H1 (cell line): Measurements from ENCODE around the gene ATL3. TPM values are rescaled to one million over a fixed set of nuclear protein-coding genes. Genes with fewer than 3 reads are reported as not detected.

Experiments used
- ASH2L ChIP-seq: fragments of 200-600, 300-600 bp; sonication (generic); IDR thresholded peaks from one replicate; pipeline ENCODE4 v1.7.1; 2017; ENCODE audit warnings: low read length
- ATF2 ChIP-seq: IDR thresholded peaks from 2 replicates; pipeline ENCODE4 v1.6.1; 2012; ENCODE audit warnings: low read length, inconsistent platforms
- ATF3 ChIP-seq: IDR thresholded peaks from 2 replicates; pipeline ENCODE4 v1.6.1; 2011; ENCODE audit warnings: low read depth, mild to moderate bottlenecking, low read length; ENCODE audit not compliant: insufficient read depth
- EP300 ChIP-seq, 2 experiments: IDR thresholded peaks; 1 replicate in 1 of 2; 2 replicates in 1 of 2; pipeline ENCODE4 v1.6.1; 2011 to 2012; ENCODE audit warnings: low read depth in 2 of 2, low read length in 2 of 2, mild to moderate bottlenecking in 2 of 2, borderline replicate concordance in 1 of 2, inconsistent platforms in 1 of 2, moderate library complexity in 1 of 2
- GTF2F1 ChIP-seq: IDR thresholded peaks from 2 replicates; pipeline ENCODE4 v1.6.1; 2012; ENCODE audit warnings: low read depth, low read length, improper control_type of control experiment, borderline replicate concordance
- TBP ChIP-seq: IDR thresholded peaks from 2 replicates; pipeline ENCODE4 v1.6.1; 2011; ENCODE audit warnings: low read depth, low read length, improper control_type of control experiment
- polyA plus RNA-seq, 7 experiments: library from polyadenylated mRNA; depleted of rRNA in 3 of 7; stranded (reverse) in 5 of 7; unstranded in 2 of 7; fragments of >200 nt in 5 of 7; fragments of 200-250 nt in 2 of 7; gene quantifications; 1 replicate in 5 of 7; 2 replicates in 1 of 7; 4 replicates in 1 of 7; pipeline versions ENCODE4 v1.2.1 to v1.2.3, GENCODE V29; 2011 to 2013; ENCODE audit warnings: missing spikeins in 2 of 7, mixed read lengths in 2 of 7
- total RNA-seq: library from RNA; stranded (reverse); fragmentation: NEBNext Ultra II Directional; extraction: Animal tissue kit (Norgen Biotek cat#: 25700); gene quantifications from 2 replicates; pipeline ENCODE4 v1.2.1, GENCODE V29; 2021

Gene ATL3
- total and polyA plus RNA-seq, 2 of the 8 experiments (the other 6 are each of a cell fraction or from before 2014, with no cell fraction given), result 7.8 to 24.5 TPM

- TF ChIP-seq EP300 (IDR thresholded peaks at IDR 0.05; ENCODE audit: borderline replicate concordance in 1 of 2, low read depth in 2 of 2, low read length in 2 of 2) (no peak), ATF2 (no peak), TBP (no peak), ATF3 (no peak), GTF2F1 (no peak), ASH2L (no peak)
- TF ChIP-seq, all 59 proteins: peak for 0
Measured at GRCh38 chr11:63713766-63714165, 42.6 kb upstream of the ATL3 start (continued).
